GM06990 (cell line): ENCODE results near the gene SLC51B.
"Not testable (repeated sequence)": the region's sequence is repeated elsewhere in the genome, so short reads cannot be mapped to it uniquely, and the experiment has no call there.

ENCODE experiments used
- DNase-seq: peaks from one replicate; pipeline ENCODE4 v3.0.0-alpha.2; 2011; ENCODE audit not compliant: insufficient read length; ENCODE audit errors: extremely low read depth
- H3K27me3 ChIP-seq: replicated peaks from 2 replicates; pipeline ENCODE4 v1.6.0; 2011; ENCODE audit warnings: low read length; ENCODE audit not compliant: control insufficient read depth, insufficient read depth
- H3K36me3 ChIP-seq: 2 replicates; pipeline ENCODE4 v1.5.1; 2011; ENCODE audit warnings: low read length; ENCODE audit not compliant: control insufficient read depth, insufficient read depth
- H3K4me3 ChIP-seq: replicated peaks from 2 replicates; pipeline ENCODE4 v1.5.1; 2011; ENCODE audit warnings: low read depth, mild to moderate bottlenecking, control low read depth, low read length
- CTCF ChIP-seq: IDR thresholded peaks from 2 replicates; pipeline ENCODE4 v1.5.1; 2011; ENCODE audit warnings: low read length, control low read depth, mild to moderate bottlenecking, inconsistent platforms; ENCODE audit not compliant: insufficient read depth, poor library complexity, severe bottlenecking

Gene SLC51B

GRCh38 chr15:65092911-65093792 lies 48.0 kb downstream of the SLC51B start:
- H3K36me3 ChIP-seq: peaks cover 3% of the 10 kb centered on the region

GRCh38 chr15:65093793-65094170 lies 48.6 kb downstream of the SLC51B start:
- H3K4me3 ChIP-seq, DNase-seq, H3K27me3 ChIP-seq, H3K36me3 ChIP-seq: not testable (repeated sequence)

More at GRCh38 chr15:65092911-65093792, 48.0 kb downstream of the SLC51B start:
- DNase-seq: no peak
- Histone ChIP-seq H3K27me3 (no peaks in the 10 kb centered on the region), H3K4me3 (no peak overlapping the region)
- TF ChIP-seq CTCF: no peak

GRCh38 chr15:65094294-65094995 lies 49.3 kb downstream of the SLC51B start:
- no peak overlapping the region for H3K4me3 ChIP-seq

GRCh38 chr15:65095011-65095746 lies 50.0 kb downstream of the SLC51B start:
- no peak for DNase-seq
- H3K27me3 ChIP-seq: no peaks in the 10 kb centered on the region
- H3K4me3 ChIP-seq: no peak overlapping the region
- peaks cover 8% of the 10 kb centered on the region for H3K36me3 ChIP-seq
- no peak for TF ChIP-seq CTCF

More at GRCh38 chr15:65094294-65094995, 49.3 kb downstream of the SLC51B start:
- no peak for DNase-seq
- TF ChIP-seq CTCF: no peak
- peaks cover 7% of the 10 kb centered on the region for H3K36me3 ChIP-seq
- H3K27me3 ChIP-seq: no peaks in the 10 kb centered on the region

- Histone ChIP-seq H3K4me3 (no peak overlapping the region), H3K27me3 (no peaks in the 10 kb centered on the region), H3K36me3 (peaks cover 11% of the 10 kb centered on the region)
- DNase-seq: no peak
- TF ChIP-seq CTCF: no peak
Observed at GRCh38 chr15:65095747-65096104, 50.5 kb downstream of the SLC51B start.
